ENCODE measurements around the gene RCC1.
"Not testable (repeated sequence)": the region's sequence is repeated elsewhere in the genome, so short reads cannot be mapped to it uniquely, and the experiment has no call there.

The RCC1 gene

DNA sequence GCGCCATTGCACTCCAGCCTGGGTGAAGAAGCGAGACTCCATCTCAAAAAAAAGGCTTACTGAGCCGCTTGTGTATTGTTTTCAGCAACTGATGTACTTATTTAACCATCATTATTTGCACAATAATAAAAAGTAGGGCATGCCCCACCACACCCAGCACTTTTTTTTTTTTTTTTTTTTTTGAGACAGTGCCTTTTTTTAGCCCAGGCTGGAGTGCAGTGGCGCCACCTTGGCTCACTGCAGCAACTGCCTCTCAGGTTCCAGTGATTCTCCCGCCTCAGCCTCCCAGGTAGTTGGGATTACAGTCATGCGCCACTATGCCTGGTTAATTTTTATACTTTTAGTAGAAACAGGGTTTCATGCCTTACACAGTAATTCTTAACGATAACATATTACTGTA lies 34.8 kb downstream of the RCC1 start:
- Histone ChIP-seq H3K27me3 (ENCODE audit: control insufficient read depth, insufficient read depth, low read length, poor library complexity, severe bottlenecking) (no peaks in the 10 kb centered on the region), H3K9me3 (ENCODE audit: control insufficient read depth, low read length) (no peaks in the 10 kb centered on the region), H3K4me1 (ENCODE audit: control insufficient read depth, insufficient read depth, low read length) (no peaks in the 10 kb centered on the region), H3K36me3 (ENCODE audit: control insufficient read depth, insufficient read depth, low read length) (peaks cover 15% of the 10 kb centered on the region), H3K4me3 (ENCODE audit: insufficient read depth, low read depth, low read length) (no peak overlapping the region), H3K27ac (ENCODE audit: insufficient read depth, low read depth, low read length, poor library complexity, severe bottlenecking) (no peak overlapping the region)
- 92 to 94% methylated on average over 7 of the region's 7 CpGs for WGBS, 2 experiments

DNA sequence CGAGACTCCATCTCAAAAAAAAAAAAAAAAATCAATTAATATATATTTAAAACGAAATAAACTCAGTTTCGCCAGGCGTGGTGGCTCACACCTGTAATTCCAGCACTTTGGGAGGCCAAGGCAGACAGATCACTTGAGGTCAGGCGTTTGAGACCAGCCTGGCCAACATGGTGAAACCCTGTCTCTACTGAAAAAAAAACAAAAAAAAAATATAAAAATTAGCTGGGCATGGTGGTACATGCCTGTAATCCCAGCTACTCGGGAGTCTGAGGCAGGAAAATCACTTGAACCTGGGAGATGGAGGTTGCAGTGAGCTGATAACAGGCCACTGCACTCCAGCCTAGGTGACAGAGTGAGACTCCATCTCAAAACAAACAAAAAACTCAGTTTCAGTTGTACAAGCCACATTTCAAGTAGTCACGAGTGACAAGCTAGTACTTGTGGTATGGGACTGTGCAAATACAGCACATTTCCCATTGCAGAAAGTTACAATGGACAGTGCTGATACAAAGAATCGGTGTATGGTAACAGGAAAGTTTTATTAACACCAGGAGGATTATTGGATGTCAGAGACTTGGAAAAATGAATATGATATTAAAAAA lies 35.7 kb downstream of the RCC1 start:
- H3K4me3 ChIP-seq (ENCODE audit: insufficient read depth, low read depth, low read length); H3K27ac ChIP-seq (ENCODE audit: insufficient read depth, low read depth, low read length, poor library complexity, severe bottlenecking); H3K9me3 ChIP-seq (ENCODE audit: control insufficient read depth, low read length); H3K36me3 ChIP-seq (ENCODE audit: control insufficient read depth, insufficient read depth, low read length); H3K27me3 ChIP-seq (ENCODE audit: control insufficient read depth, insufficient read depth, low read length, poor library complexity, severe bottlenecking); H3K4me1 ChIP-seq (ENCODE audit: control insufficient read depth, insufficient read depth, low read length): not testable (repeated sequence)
- 92 to 95% methylated on average over 8 of the region's 8 CpGs for WGBS, 2 experiments

DNA sequence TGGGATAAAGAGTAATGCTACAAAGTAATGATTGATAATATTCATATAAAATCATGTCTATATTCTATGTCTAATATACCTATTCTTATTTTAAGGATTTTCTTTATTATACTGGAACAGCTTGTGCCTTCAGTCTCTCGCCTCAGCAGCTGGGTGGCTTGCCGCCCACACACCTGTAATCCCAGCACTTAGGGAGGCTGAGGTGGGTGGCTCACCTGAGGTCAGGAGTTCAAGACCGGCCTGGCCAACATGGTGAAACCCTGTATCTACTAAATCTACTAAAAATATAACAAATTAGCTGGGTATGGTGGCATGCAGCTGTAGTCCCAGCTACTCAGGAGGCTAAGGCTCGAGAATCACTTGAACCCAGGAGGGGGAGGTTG lies 39.4 kb downstream of the RCC1 start:
- no peaks in the 10 kb centered on the region for H3K36me3 ChIP-seq (ENCODE audit: control insufficient read depth, insufficient read depth, low read length)
- 83 to 94% methylated on average over 4 of the region's 4 CpGs for WGBS, 2 experiments

DNA sequence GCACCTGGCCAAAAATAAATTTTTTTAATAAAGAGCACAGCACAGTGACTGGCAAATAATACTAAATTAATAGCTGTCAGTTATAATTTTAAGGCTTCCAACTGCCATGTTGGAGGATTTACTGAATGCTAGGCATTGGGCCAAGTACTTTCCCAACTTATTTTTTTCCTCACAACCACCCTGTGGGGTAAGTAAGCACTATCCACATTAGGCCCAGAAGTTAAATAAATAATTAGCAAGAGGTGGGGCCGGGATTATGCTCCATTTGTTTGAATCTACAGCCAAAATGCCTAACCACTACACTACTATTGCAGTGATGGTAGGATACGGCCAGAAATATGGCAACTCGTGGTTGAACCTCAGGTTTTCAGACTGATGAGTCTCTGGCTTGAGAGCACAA lies 42.5 kb downstream of the RCC1 start:
- Histone ChIP-seq H3K27ac (ENCODE audit: insufficient read depth, low read depth, low read length, poor library complexity, severe bottlenecking) (no peak overlapping the region), H3K4me3 (ENCODE audit: insufficient read depth, low read depth, low read length) (no peak overlapping the region), H3K27me3 (ENCODE audit: control insufficient read depth, insufficient read depth, low read length, poor library complexity, severe bottlenecking) (no peaks in the 10 kb centered on the region), H3K36me3 (ENCODE audit: control insufficient read depth, insufficient read depth, low read length) (no peaks in the 10 kb centered on the region), H3K4me1 (ENCODE audit: control insufficient read depth, insufficient read depth, low read length) (no peaks in the 10 kb centered on the region), H3K9me3 (ENCODE audit: control insufficient read depth, low read length) (no peaks in the 10 kb centered on the region)
- WGBS, 2 experiments: 90 to 96% methylated on average over 3 of the region's 3 CpGs

More for the DNA sequence above, 39.4 kb downstream of the RCC1 start:
- H3K4me1 ChIP-seq (ENCODE audit: control insufficient read depth, insufficient read depth, low read length): no peaks in the 10 kb centered on the region
- no peaks in the 10 kb centered on the region for H3K9me3 ChIP-seq (ENCODE audit: control insufficient read depth, low read length)
- H3K27me3 ChIP-seq (ENCODE audit: control insufficient read depth, insufficient read depth, low read length, poor library complexity, severe bottlenecking): no peaks in the 10 kb centered on the region
- H3K27ac ChIP-seq (ENCODE audit: insufficient read depth, low read depth, low read length, poor library complexity, severe bottlenecking): no peak overlapping the region
- no peak overlapping the region for H3K4me3 ChIP-seq (ENCODE audit: insufficient read depth, low read depth, low read length)

DNA sequence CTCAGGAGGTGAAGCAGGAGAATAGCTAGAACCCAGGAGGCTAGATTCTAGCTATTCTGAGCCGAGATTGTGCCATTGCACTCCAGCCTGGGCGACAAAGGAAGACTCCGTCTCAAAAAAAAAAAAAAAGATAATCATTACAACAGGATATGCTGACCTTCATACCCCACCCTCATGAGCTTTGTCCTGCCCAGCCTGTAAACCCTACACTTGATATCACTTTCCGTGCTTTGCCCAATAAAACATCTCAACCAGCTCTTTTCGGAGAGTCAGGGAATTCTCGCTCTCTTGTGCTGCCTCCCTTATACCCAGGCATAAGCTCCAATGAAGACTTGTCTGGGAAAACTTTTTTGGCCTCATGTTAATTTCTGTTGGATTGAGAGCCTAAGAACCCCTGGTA lies 45.5 kb downstream of the RCC1 start:
- Histone ChIP-seq H3K27me3 (ENCODE audit: control insufficient read depth, insufficient read depth, low read length, poor library complexity, severe bottlenecking) (no peaks in the 10 kb centered on the region), H3K36me3 (ENCODE audit: control insufficient read depth, insufficient read depth, low read length) (peaks cover 4% of the 10 kb centered on the region), H3K9me3 (ENCODE audit: control insufficient read depth, low read length) (no peaks in the 10 kb centered on the region), H3K27ac (ENCODE audit: insufficient read depth, low read depth, low read length, poor library complexity, severe bottlenecking) (no peak overlapping the region), H3K4me3 (ENCODE audit: insufficient read depth, low read depth, low read length) (no peak overlapping the region), H3K4me1 (ENCODE audit: control insufficient read depth, insufficient read depth, low read length) (peaks cover 5% of the 10 kb centered on the region)
- 95 to 96% methylated on average over 6 of the region's 6 CpGs for WGBS, 2 experiments

DNA sequence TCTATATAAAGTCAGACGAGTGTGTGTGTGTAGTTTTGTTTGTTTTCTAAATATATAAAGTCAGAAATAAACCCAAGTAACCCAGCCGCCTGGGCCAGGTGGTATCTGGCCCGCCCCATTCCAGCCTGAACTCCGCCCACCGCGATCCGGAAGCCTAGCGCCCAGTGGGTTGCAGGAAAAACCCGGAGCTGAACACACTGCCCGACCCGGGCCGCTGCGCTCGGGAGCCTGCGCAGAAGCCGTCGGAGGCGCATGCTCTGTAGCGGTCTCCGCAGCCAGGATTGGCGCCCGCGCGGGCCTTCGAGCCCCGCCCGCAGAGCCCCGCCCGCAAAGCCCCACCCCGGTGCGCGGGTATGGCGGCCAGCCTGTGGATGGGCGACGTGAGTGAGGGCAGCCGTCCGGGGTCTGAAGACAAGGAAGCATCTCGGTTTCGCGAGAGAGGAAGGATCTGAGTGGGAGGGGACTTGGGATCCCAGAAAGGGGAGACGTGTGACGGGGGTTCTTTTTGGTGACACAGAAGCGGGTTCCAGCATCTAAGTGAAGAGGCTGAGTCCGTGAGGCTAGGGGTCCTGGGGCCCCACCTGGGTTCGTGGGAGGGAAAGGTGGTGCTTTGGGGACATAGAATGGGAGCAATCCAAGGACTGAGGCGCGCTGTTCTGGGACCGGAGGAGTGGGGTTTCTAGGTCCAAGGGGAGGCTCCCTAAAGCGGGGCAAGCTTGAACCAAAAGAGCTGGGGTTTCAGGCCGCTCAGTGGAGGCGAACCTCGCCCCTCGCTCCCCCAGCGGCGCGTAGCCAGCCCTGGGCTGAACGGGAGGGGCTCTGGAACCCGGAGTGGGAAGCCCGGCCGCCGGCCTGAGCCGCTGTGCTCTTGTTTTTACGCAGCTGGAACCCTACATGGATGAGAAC lies 47.2 kb downstream of the RCC1 start, which contains the start of gene TRNAU1AP:
TSS of gene TRNAU1AP (plus strand) at position 328 of the 906 bp plus-strand sequence. CDS start at position 354, 26 bp downstream.
- H3K27ac ChIP-seq (ENCODE audit: insufficient read depth, low read depth, low read length, poor library complexity, severe bottlenecking): no peak within 1 kb of the TSS
- no peaks in the 10 kb centered on the region for H3K27me3 ChIP-seq (ENCODE audit: control insufficient read depth, insufficient read depth, low read length, poor library complexity, severe bottlenecking)
- H3K4me3 ChIP-seq (ENCODE audit: insufficient read depth, low read depth, low read length): peak within 1 kb of the TSS; percentile 95
- H3K36me3 ChIP-seq (ENCODE audit: control insufficient read depth, insufficient read depth, low read length): peaks cover 7% of the 10 kb centered on the region
- no peaks in the 10 kb centered on the region for H3K9me3 ChIP-seq (ENCODE audit: control insufficient read depth, low read length)
- 0 to 1% methylated on average over 63 of the region's 63 CpGs for WGBS, 2 experiments
- peaks cover 5% of the 10 kb centered on the region for H3K4me1 ChIP-seq (ENCODE audit: control insufficient read depth, insufficient read depth, low read length)

DNA sequence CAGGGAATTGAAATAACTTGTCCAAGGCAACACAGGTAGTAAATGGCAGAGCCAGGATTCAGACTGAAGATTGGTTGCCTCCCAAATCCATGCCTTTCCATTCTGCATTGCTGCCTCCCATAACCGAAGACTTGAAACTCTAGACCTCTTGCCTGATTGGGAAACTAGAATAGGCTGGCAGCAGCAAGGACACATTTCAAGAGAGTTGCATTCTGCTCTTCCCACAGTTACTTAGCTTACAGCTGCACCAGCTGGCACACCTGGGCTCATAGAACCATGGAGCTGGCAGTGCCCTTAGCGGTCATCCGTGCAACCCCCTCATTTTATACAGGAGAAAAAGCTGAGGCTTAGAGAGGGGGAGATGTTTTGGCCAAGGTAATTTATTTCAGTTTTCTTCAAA lies 55.0 kb downstream of the RCC1 start:
- Histone ChIP-seq H3K36me3 (ENCODE audit: control insufficient read depth, insufficient read depth, low read length) (peaks cover 36% of the 10 kb centered on the region), H3K27me3 (ENCODE audit: control insufficient read depth, insufficient read depth, low read length, poor library complexity, severe bottlenecking) (no peaks in the 10 kb centered on the region), H3K27ac (ENCODE audit: insufficient read depth, low read depth, low read length, poor library complexity, severe bottlenecking) (no peak overlapping the region), H3K4me1 (ENCODE audit: control insufficient read depth, insufficient read depth, low read length) (no peaks in the 10 kb centered on the region), H3K9me3 (ENCODE audit: control insufficient read depth, low read length) (no peaks in the 10 kb centered on the region), H3K4me3 (ENCODE audit: insufficient read depth, low read depth, low read length) (no peak overlapping the region)
- WGBS, 2 experiments: 98% methylated on average over 3 of the region's 3 CpGs

DNA sequence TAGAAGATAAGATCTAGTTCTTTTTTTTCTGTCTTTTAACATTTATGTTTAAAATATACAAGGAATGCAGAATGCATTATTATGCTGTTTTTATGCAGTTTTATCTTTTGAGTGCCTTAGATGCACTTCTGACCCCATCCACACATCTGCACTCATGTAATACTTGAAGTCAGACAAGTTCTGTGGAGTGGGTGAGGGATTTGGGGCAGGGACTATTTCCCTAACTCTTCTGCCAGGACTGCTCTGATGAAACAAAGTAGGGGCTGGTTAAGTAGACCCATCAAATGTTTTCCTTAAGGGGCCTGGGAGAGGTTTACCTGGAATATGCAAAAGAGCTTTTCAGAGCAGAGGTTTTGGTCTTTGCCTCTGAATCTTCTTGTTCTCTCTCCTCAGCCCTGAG lies 58.5 kb downstream of the RCC1 start:
- Histone ChIP-seq H3K27me3 (ENCODE audit: control insufficient read depth, insufficient read depth, low read length, poor library complexity, severe bottlenecking) (no peaks in the 10 kb centered on the region), H3K27ac (ENCODE audit: insufficient read depth, low read depth, low read length, poor library complexity, severe bottlenecking) (no peak overlapping the region), H3K4me1 (ENCODE audit: control insufficient read depth, insufficient read depth, low read length) (no peaks in the 10 kb centered on the region), H3K4me3 (ENCODE audit: insufficient read depth, low read depth, low read length) (no peak overlapping the region), H3K36me3 (ENCODE audit: control insufficient read depth, insufficient read depth, low read length) (peaks cover 52% of the 10 kb centered on the region), H3K9me3 (ENCODE audit: control insufficient read depth, low read length) (no peaks in the 10 kb centered on the region)

DNA sequence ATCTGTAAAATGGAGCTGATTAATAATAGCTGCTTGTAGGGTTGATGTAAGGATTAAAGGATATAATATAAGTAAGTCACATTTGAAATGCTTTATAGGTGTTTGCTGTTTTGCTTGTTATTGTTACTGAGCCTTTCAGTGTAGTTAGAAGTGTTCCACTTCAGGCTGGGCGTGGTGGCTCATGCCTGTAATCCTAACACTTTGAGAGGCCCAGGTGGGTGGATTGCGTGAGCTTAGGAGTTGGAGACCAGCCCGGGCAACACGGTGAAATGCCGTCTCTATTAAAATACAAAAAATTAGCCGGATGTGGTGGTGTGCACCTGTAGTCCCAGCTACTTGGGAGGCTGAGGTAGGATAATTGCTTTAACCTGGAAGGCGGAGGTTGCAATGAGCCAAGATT lies 59.2 kb downstream of the RCC1 start:
- H3K27ac ChIP-seq (ENCODE audit: insufficient read depth, low read depth, low read length, poor library complexity, severe bottlenecking): no peak overlapping the region

DNA sequence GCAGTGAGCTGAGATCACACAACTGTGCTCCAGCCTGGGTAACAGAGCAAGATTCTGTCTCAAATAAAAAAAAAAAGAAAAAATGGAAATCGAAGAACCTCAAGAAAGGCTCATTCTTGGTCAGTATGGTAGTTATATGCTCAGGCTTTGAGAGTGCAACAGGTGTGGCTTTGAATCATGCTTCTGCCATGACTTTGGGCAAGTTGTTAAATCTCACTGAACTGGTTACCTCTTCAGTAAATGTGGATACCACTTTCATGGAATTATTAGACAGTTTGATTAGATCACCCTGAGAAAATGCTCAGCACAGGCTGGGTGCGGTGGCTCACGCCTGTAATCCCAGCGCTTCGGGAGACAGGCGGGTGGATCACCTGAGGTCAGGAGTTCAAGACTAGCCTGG lies 59.9 kb downstream of the RCC1 start:
- Histone ChIP-seq H3K27ac (ENCODE audit: insufficient read depth, low read depth, low read length, poor library complexity, severe bottlenecking) (no peak overlapping the region), H3K36me3 (ENCODE audit: control insufficient read depth, insufficient read depth, low read length) (peaks cover 45% of the 10 kb centered on the region), H3K27me3 (ENCODE audit: control insufficient read depth, insufficient read depth, low read length, poor library complexity, severe bottlenecking) (no peaks in the 10 kb centered on the region), H3K4me1 (ENCODE audit: control insufficient read depth, insufficient read depth, low read length) (no peaks in the 10 kb centered on the region), H3K4me3 (ENCODE audit: insufficient read depth, low read depth, low read length) (no peak overlapping the region), H3K9me3 (ENCODE audit: control insufficient read depth, low read length) (no peaks in the 10 kb centered on the region)
- 95 to 98% methylated on average over 6 of the region's 6 CpGs for WGBS, 2 experiments

More for the DNA sequence above, 59.2 kb downstream of the RCC1 start:
- Histone ChIP-seq H3K4me1 (ENCODE audit: control insufficient read depth, insufficient read depth, low read length) (no peaks in the 10 kb centered on the region), H3K36me3 (ENCODE audit: control insufficient read depth, insufficient read depth, low read length) (peaks cover 52% of the 10 kb centered on the region), H3K27me3 (ENCODE audit: control insufficient read depth, insufficient read depth, low read length, poor library complexity, severe bottlenecking) (no peaks in the 10 kb centered on the region), H3K9me3 (ENCODE audit: control insufficient read depth, low read length) (no peaks in the 10 kb centered on the region), H3K4me3 (ENCODE audit: insufficient read depth, low read depth, low read length) (no peak overlapping the region)
- WGBS, 2 experiments: 96 to 97% methylated on average over 7 of the region's 7 CpGs

All from ectodermal cell (in vitro differentiated cells).